ENCODE data around the gene C2orf72. TPM values are rescaled to one million over a fixed set of nuclear protein-coding genes. Genes with fewer than 3 reads are reported as not detected.

Gene C2orf72
- total RNA-seq, 4 donors from 2014 or later, result 0.19 to 0.54 TPM; not detected in 2

DNA sequence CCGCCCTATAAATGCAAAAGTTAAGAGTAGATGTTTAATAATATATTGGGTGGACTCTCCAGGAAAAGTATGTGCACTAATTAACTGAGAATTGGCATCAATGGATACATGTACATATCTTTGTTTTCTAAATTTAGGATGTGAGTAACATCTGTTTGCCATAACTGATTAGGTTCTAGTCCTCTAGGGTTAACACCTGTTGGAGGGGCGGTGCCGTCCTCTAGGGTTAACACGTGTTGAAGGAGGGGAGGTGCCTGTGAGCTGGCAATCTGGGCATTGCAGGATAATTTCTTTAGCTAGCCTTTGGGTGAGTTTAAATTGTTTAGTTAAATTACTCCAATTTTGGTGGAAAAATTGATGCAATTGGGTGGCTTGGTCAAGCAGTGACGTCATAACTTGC lies 56.6 kb downstream of the C2orf72 start:
- peaks cover 0 to 94% of the 10 kb centered on the region in 2 donors for H3K36me3 ChIP-seq

GRCh38 chr2:231094736-231095346 lies 57.5 kb downstream of the C2orf72 start:
- H3K9me3 ChIP-seq, result peaks cover 0 to 12% (median 0%) of the 10 kb centered on the region in 3 donors
- H3K4me3 ChIP-seq, result no peak overlapping the region
- no peak for TF ChIP-seq POLR2AphosphoS5 (IDR thresholded peaks at IDR 0.05)
- TF ChIP-seq, protein P1, sequence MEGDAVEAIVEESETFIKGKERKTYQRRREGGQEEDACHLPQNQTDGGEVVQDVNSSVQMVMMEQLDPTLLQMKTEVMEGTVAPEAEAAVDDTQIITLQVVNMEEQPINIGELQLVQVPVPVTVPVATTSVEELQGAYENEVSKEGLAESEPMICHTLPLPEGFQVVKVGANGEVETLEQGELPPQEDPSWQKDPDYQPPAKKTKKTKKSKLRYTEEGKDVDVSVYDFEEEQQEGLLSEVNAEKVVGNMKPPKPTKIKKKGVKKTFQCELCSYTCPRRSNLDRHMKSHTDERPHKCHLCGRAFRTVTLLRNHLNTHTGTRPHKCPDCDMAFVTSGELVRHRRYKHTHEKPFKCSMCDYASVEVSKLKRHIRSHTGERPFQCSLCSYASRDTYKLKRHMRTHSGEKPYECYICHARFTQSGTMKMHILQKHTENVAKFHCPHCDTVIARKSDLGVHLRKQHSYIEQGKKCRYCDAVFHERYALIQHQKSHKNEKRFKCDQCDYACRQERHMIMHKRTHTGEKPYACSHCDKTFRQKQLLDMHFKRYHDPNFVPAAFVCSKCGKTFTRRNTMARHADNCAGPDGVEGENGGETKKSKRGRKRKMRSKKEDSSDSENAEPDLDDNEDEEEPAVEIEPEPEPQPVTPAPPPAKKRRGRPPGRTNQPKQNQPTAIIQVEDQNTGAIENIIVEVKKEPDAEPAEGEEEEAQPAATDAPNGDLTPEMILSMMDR (IDR thresholded peaks at IDR 0.05), result no peak
- no peak for TF ChIP-seq EP300 (IDR thresholded peaks at IDR 0.05)
- H3K27ac ChIP-seq, result no peak overlapping the region
- WGBS, 2 donors (ENCODE audit: low coverage in 1 of 2), result 86 to 93% methylated on average over 4 of the region's 4 CpGs
- H3K27me3 ChIP-seq, result no peaks in the 10 kb centered on the region
- peaks cover 0 to 94% of the 10 kb centered on the region in 2 donors for H3K36me3 ChIP-seq
- no peak for ATAC-seq
- no peaks in the 10 kb centered on the region for H3K4me1 ChIP-seq

More for the DNA sequence above, 56.6 kb downstream of the C2orf72 start:
- Histone ChIP-seq H3K4me3 (no peak overlapping the region), H3K4me1 (no peaks in the 10 kb centered on the region), H3K27ac (no peak overlapping the region), H3K27me3 (no peaks in the 10 kb centered on the region), H3K9me3 (peaks cover 0 to 3% (median 0%) of the 10 kb centered on the region in 3 donors)
- TF ChIP-seq POLR2A (IDR thresholded peaks at IDR 0.05) (no peak), EP300 (IDR thresholded peaks at IDR 0.05) (no peak), POLR2AphosphoS5 (IDR thresholded peaks at IDR 0.05) (no peak)
- TF ChIP-seq, protein P1 (IDR thresholded peaks at IDR 0.05), result no peak
- ATAC-seq, result no peak
- WGBS, 2 donors (ENCODE audit: low coverage in 1 of 2), result 89 to 100% methylated on average over 4 to 5 of the region's 5 CpGs

Other genes with a start within 250 kb of the C2orf72 start
- gene ITM2C, start 172.6 kb upstream of the C2orf72 start, total RNA-seq, result 100 to 1,000 TPM in 1 of 4 donors, 10 to 100 TPM in 3; 70.2 to 141 (median 84.0) TPM
- under 1 TPM in 2 of 4 donors, not detected in 2; 0.08 to 0.12 TPM for gene GPR55, start 112.3 kb upstream of the C2orf72 start, total RNA-seq
- not detected for gene SPATA3, start 41.4 kb upstream of the C2orf72 start, total RNA-seq
- 10 to 100 TPM; 58.8 to 93.4 (median 65.9) TPM for gene PSMD1, start 19.3 kb downstream of the C2orf72 start, total RNA-seq
- 10 to 100 TPM in 3 of 4 donors, 1 to 10 TPM in 1; 6.8 to 17.3 (median 16.0) TPM for gene HTR2B, start 87.5 kb downstream of the C2orf72 start, total RNA-seq
- gene ARMC9, start 161.1 kb downstream of the C2orf72 start, total RNA-seq, result 100 to 1,000 TPM in 3 of 4 donors, 10 to 100 TPM in 1; 69.6 to 298 (median 152) TPM

Data from gastroesophageal sphincter (tissue), 4 donors.